PC-3 (cell line): ENCODE data around the gene GMDS.

ENCODE experiments used
- CTCF ChIP-seq: fragments of 300-600 bp; sonication (generic); conservative IDR thresholded peaks from 2 replicates; pipeline ENCODE4 v1.5.1; 2017; ENCODE audit warnings: antibody characterized with exemption, low read depth, mild to moderate bottlenecking, low read length
- EZH2 ChIP-seq: fragments of 300-600 bp; sonication (generic); IDR thresholded peaks from one replicate; pipeline ENCODE4 v1.6.1; 2017; ENCODE audit warnings: antibody characterized with exemption, mild to moderate bottlenecking, low read length; ENCODE audit not compliant: unreplicated experiment

GRCh38 chr6:2231438-2231837 is 14.0 kb downstream of the GMDS start:
- TF ChIP-seq CTCF (no peak), EZH2 (no peak)
